SH-SY5Y (cell line): ENCODE data around the gene HOXD3.

Experiments used
- GATA2 ChIP-seq: IDR thresholded peaks from 2 replicates; pipeline ENCODE4 v1.6.1; 2011; ENCODE audit warnings: mild to moderate bottlenecking, low read depth, low read length
- GATA3 ChIP-seq: IDR thresholded peaks from 2 replicates; pipeline ENCODE4 v1.6.1; 2011; ENCODE audit warnings: low read depth, mild to moderate bottlenecking, low read length, moderate library complexity

HOXD3 gene

GRCh38 chr2:176157499-176158185 lies 535 bp downstream of the HOXD3 start:
- TF ChIP-seq GATA3, result no peak
- TF ChIP-seq GATA2, result peak; percentile 16; the same call in 1 of the 2 replicates

GRCh38 chr2:176158186-176158591 lies 1.1 kb downstream of the HOXD3 start:
- TF ChIP-seq GATA3 (no peak), GATA2 (no peak)

GRCh38 chr2:176158855-176159662 lies 2.0 kb downstream of the HOXD3 start:
- TF ChIP-seq GATA2 (no peak), GATA3 (no peak)

GRCh38 chr2:176159663-176160250 lies 2.6 kb downstream of the HOXD3 start:
- no peak for TF ChIP-seq GATA2
- no peak for TF ChIP-seq GATA3

GRCh38 chr2:176160251-176160985 lies 3.3 kb downstream of the HOXD3 start:
- TF ChIP-seq GATA2 (no peak), GATA3 (no peak)

GRCh38 chr2:176160986-176161824 lies 4.1 kb downstream of the HOXD3 start:
- TF ChIP-seq GATA3 (no peak), GATA2 (no peak)

- no peak for TF ChIP-seq GATA3
- TF ChIP-seq GATA2, result no peak
These were observed 4.9 kb downstream of the HOXD3 start for GRCh38 chr2:176161825-176162626.

- TF ChIP-seq GATA3 (no peak), GATA2 (no peak)
These were observed 6.0 kb downstream of the HOXD3 start for GRCh38 chr2:176162911-176163671.

GRCh38 chr2:176163672-176164056 lies 6.6 kb downstream of the HOXD3 start:
- no peak for TF ChIP-seq GATA2
- TF ChIP-seq GATA3, result no peak

GRCh38 chr2:176164201-176164600 lies 7.1 kb downstream of the HOXD3 start:
- TF ChIP-seq GATA3 (no peak), GATA2 (no peak)

GRCh38 chr2:176164611-176165369 lies 7.7 kb downstream of the HOXD3 start:
- TF ChIP-seq GATA2 (no peak), GATA3 (no peak)
